ENCODE measurements around the gene ANXA2. TPM values are rescaled to one million over a fixed set of nuclear protein-coding genes. Genes with fewer than 3 reads are reported as not detected.

Gene ANXA2
- total and polyA plus RNA-seq, 2 donors from 2014 or later, result 383 to 867 TPM

- H3K27me3 ChIP-seq (ENCODE audit: control insufficient read depth, insufficient read depth, low read length), result no peaks in the 10 kb centered on the region
- TF ChIP-seq, protein P1, sequence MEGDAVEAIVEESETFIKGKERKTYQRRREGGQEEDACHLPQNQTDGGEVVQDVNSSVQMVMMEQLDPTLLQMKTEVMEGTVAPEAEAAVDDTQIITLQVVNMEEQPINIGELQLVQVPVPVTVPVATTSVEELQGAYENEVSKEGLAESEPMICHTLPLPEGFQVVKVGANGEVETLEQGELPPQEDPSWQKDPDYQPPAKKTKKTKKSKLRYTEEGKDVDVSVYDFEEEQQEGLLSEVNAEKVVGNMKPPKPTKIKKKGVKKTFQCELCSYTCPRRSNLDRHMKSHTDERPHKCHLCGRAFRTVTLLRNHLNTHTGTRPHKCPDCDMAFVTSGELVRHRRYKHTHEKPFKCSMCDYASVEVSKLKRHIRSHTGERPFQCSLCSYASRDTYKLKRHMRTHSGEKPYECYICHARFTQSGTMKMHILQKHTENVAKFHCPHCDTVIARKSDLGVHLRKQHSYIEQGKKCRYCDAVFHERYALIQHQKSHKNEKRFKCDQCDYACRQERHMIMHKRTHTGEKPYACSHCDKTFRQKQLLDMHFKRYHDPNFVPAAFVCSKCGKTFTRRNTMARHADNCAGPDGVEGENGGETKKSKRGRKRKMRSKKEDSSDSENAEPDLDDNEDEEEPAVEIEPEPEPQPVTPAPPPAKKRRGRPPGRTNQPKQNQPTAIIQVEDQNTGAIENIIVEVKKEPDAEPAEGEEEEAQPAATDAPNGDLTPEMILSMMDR (IDR thresholded peaks at IDR 0.05; ENCODE audit: borderline replicate concordance, extremely low read depth, insufficient read depth), result no peak
- H3K27ac ChIP-seq (ENCODE audit: low read depth in 2 of 2, low read length in 2 of 2), result no peak overlapping the region
- intact Hi-C loops (cut with DNase I), result no loop called here
- FAIRE-seq (no peak), DNase-seq (peak in 1 of 5 donors; percentile 56)
- no peaks in the 10 kb centered on the region for H3K36me3 ChIP-seq (ENCODE audit: control insufficient read depth in 2 of 3, insufficient read depth in 3 of 3, low read length in 3 of 3)
- H3K4me3 ChIP-seq (ENCODE audit: low read length in 3 of 3), result no peak overlapping the region
- H3K9me3 ChIP-seq (ENCODE audit: control insufficient read depth in 2 of 3, insufficient read depth in 1 of 3, low read length in 3 of 3), result no peaks in the 10 kb centered on the region
- H3K4me1 ChIP-seq (ENCODE audit: control insufficient read depth in 2 of 3, insufficient read depth in 2 of 3, low read depth in 1 of 3, low read length in 3 of 3), result no peaks in the 10 kb centered on the region
- H3K9ac ChIP-seq (ENCODE audit: low read length in 3 of 3), result no peak overlapping the region
Observed at GRCh38 chr15:60318216-60318867, 79.4 kb downstream of the ANXA2 start.

DNA sequence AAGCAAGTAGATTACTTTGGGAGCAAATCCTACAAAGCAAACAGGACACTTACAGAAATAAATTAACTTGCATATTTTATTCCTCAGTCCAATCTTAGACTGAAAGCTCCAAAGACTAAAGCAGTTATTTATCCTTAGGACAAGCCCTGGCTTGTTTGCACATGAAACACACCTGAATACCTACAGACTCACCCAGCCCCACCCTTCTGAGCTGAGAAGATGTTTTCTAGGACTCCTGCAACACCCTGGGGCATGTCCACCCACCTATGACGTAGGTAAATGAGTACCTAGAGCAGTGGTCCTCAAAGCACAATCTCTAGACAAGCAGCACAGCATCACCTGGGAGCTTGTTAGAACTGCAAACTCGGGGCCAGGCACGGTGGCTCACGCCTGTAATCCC, 80.8 kb downstream of the ANXA2 start:
- Histone ChIP-seq H3K9me3 (ENCODE audit: control insufficient read depth in 2 of 3, insufficient read depth in 1 of 3, low read length in 3 of 3) (no peaks in the 10 kb centered on the region), H3K27me3 (ENCODE audit: control insufficient read depth, insufficient read depth, low read length) (no peaks in the 10 kb centered on the region), H3K9ac (ENCODE audit: low read length in 3 of 3) (no peak overlapping the region), H3K4me1 (ENCODE audit: control insufficient read depth in 2 of 3, insufficient read depth in 2 of 3, low read depth in 1 of 3, low read length in 3 of 3) (no peaks in the 10 kb centered on the region), H3K36me3 (ENCODE audit: control insufficient read depth in 2 of 3, insufficient read depth in 3 of 3, low read length in 3 of 3) (no peaks in the 10 kb centered on the region), H3K27ac (ENCODE audit: low read depth in 2 of 2, low read length in 2 of 2) (no peak overlapping the region), H3K4me3 (ENCODE audit: low read length in 3 of 3) (no peak overlapping the region)
- FAIRE-seq, result no peak
- DNase-seq, result no peak
- TF ChIP-seq, protein P1 (IDR thresholded peaks at IDR 0.05; ENCODE audit: borderline replicate concordance, extremely low read depth, insufficient read depth), result no peak
- intact Hi-C loops (cut with DNase I), result no loop called here

- no peaks in the 10 kb centered on the region for H3K36me3 ChIP-seq (ENCODE audit: control insufficient read depth in 2 of 3, insufficient read depth in 3 of 3, low read length in 3 of 3)
- intact Hi-C loops (cut with DNase I), result no loop called here
- no peak for DNase-seq
- TF ChIP-seq, protein P1 (IDR thresholded peaks at IDR 0.05; ENCODE audit: borderline replicate concordance, extremely low read depth, insufficient read depth), result no peak
- H3K9me3 ChIP-seq (ENCODE audit: control insufficient read depth in 2 of 3, insufficient read depth in 1 of 3, low read length in 3 of 3), result no peaks in the 10 kb centered on the region
- no peaks in the 10 kb centered on the region for H3K4me1 ChIP-seq (ENCODE audit: control insufficient read depth in 2 of 3, insufficient read depth in 2 of 3, low read depth in 1 of 3, low read length in 3 of 3)
- H3K27me3 ChIP-seq (ENCODE audit: control insufficient read depth, insufficient read depth, low read length), result no peaks in the 10 kb centered on the region
- FAIRE-seq, result no peak
- H3K9ac ChIP-seq (ENCODE audit: low read length in 3 of 3), result no peak overlapping the region
- H3K4me3 ChIP-seq (ENCODE audit: low read length in 3 of 3), result no peak overlapping the region
- H3K27ac ChIP-seq (ENCODE audit: low read depth in 2 of 2, low read length in 2 of 2), result no peak overlapping the region
Observed at GRCh38 chr15:60315878-60316277, 81.9 kb downstream of the ANXA2 start.

- H3K4me3 ChIP-seq (ENCODE audit: low read length in 3 of 3), result no peak overlapping the region
- no peak overlapping the region for H3K9ac ChIP-seq (ENCODE audit: low read length in 3 of 3)
- H3K9me3 ChIP-seq (ENCODE audit: control insufficient read depth in 2 of 3, insufficient read depth in 1 of 3, low read length in 3 of 3), result no peaks in the 10 kb centered on the region
- no peaks in the 10 kb centered on the region for H3K36me3 ChIP-seq (ENCODE audit: control insufficient read depth in 2 of 3, insufficient read depth in 3 of 3, low read length in 3 of 3)
- no peaks in the 10 kb centered on the region for H3K27me3 ChIP-seq (ENCODE audit: control insufficient read depth, insufficient read depth, low read length)
- no peak for DNase-seq
- H3K27ac ChIP-seq (ENCODE audit: low read depth in 2 of 2, low read length in 2 of 2), result no peak overlapping the region
- intact Hi-C loops (cut with DNase I), result no loop called here
- TF ChIP-seq, protein P1 (IDR thresholded peaks at IDR 0.05; ENCODE audit: borderline replicate concordance, extremely low read depth, insufficient read depth), result no peak
- no peak for FAIRE-seq
- no peaks in the 10 kb centered on the region for H3K4me1 ChIP-seq (ENCODE audit: control insufficient read depth in 2 of 3, insufficient read depth in 2 of 3, low read depth in 1 of 3, low read length in 3 of 3)
Observed at GRCh38 chr15:60313906-60314305, 83.9 kb downstream of the ANXA2 start.
